HepG2 (cell line): ENCODE measurements around the gene LARP1. TPM values are rescaled to one million over a fixed set of nuclear protein-coding genes. Genes with fewer than 3 reads are reported as not detected.

Experiments used
- ELF1 ChIP-seq: sonication (generic); formaldehyde crosslinking; IDR thresholded peaks from 2 replicates; pipeline ENCODE4 v1.4.0; 2020; ENCODE audit warnings: missing genetic modification reagents
- HDAC1 ChIP-seq: sonication (generic); formaldehyde crosslinking; IDR thresholded peaks from 2 replicates; pipeline ENCODE4 v1.5.1; 2020; ENCODE audit warnings: mild to moderate bottlenecking, missing genetic modification reagents
- KDM4B ChIP-seq: sonication (generic); formaldehyde crosslinking; IDR thresholded peaks from 2 replicates; pipeline ENCODE4 v1.4.0; 2020; ENCODE audit warnings: missing genetic modification reagents
- KMT2A ChIP-seq: sonication (generic); formaldehyde crosslinking; IDR thresholded peaks from 2 replicates; pipeline ENCODE4 v1.4.0; 2020; ENCODE audit warnings: missing genetic modification reagents
- MATR3 ChIP-seq: sonication (generic); formaldehyde crosslinking; IDR thresholded peaks from 2 replicates; pipeline ENCODE4 v1.4.0; 2020; ENCODE audit warnings: missing genetic modification reagents
- PHF8 ChIP-seq: sonication (generic); formaldehyde crosslinking; IDR thresholded peaks from 2 replicates; pipeline ENCODE4 v1.5.0; 2020; ENCODE audit warnings: missing genetic modification reagents
- PPARG ChIP-seq: conservative IDR thresholded peaks from 2 replicates; pipeline ENCODE4 v1.6.1; 2016; ENCODE audit warnings: missing biosample characterization, missing genetic modification reagents
- ZBTB20 ChIP-seq: sonication (generic); formaldehyde crosslinking; IDR thresholded peaks from 2 replicates; pipeline ENCODE4 v1.8.1; 2023; ENCODE audit warnings: missing genetic modification reagents, low read depth, mild to moderate bottlenecking, borderline replicate concordance
- ZFP82 ChIP-seq: sonication (generic); formaldehyde crosslinking; IDR thresholded peaks from 2 replicates; pipeline ENCODE4 v1.5.1; 2020; ENCODE audit warnings: mild to moderate bottlenecking, missing genetic modification reagents, borderline replicate concordance
- ZNF24 ChIP-seq: fragments of 450-650 bp; IDR thresholded peaks from 2 replicates; pipeline ENCODE4 v1.6.1; 2017; ENCODE audit warnings: antibody characterized with exemption, mild to moderate bottlenecking
- ZNF251 ChIP-seq: sonication (generic); formaldehyde crosslinking; IDR thresholded peaks from 2 replicates; pipeline ENCODE4 v1.9.0; 2021; ENCODE audit warnings: mild to moderate bottlenecking, missing genetic modification reagents
- ZNF605 ChIP-seq: sonication (generic); formaldehyde crosslinking; IDR thresholded peaks from 2 replicates; pipeline ENCODE4 v1.8.0; 2022; ENCODE audit warnings: mild to moderate bottlenecking, missing genetic modification reagents
- ZNF616 ChIP-seq: sonication (generic); formaldehyde crosslinking; IDR thresholded peaks from 2 replicates; pipeline ENCODE4 v1.5.0; 2020; ENCODE audit warnings: low read depth, mild to moderate bottlenecking, missing genetic modification reagents
- ZNF775 ChIP-seq: sonication (generic); formaldehyde crosslinking; IDR thresholded peaks from 2 replicates; pipeline ENCODE4 v1.4.0; 2020; ENCODE audit warnings: missing genetic modification reagents, mild to moderate bottlenecking, moderate library complexity, borderline replicate concordance
- ZSCAN31 ChIP-seq: sonication (generic); formaldehyde crosslinking; IDR thresholded peaks from 2 replicates; pipeline ENCODE4 v1.5.0; 2020; ENCODE audit warnings: low read depth, mild to moderate bottlenecking, missing genetic modification reagents
- polyA plus RNA-seq, 8 experiments: library from polyadenylated mRNA; depleted of rRNA in 3 of 8; stranded (reverse) in 7 of 8; unstranded in 1 of 8; fragments of >200 nt; fragmentation: Illumina TruSeq in 4 of 8; extraction: Trizol in 4 of 8; gene quantifications; 2 replicates each; pipeline versions ENCODE4 v1.2.1 to v1.2.3, GENCODE V29; 2011 to 2016; ENCODE audit warnings: low read depth in 4 of 8, missing spikeins in 1 of 8, mixed read lengths in 1 of 8; ENCODE audit not compliant: insufficient read depth in 1 of 8
- total RNA-seq, 5 experiments: library from RNA; depleted of rRNA; stranded (reverse); fragments of >200 nt; fragmentation: Illumina TruSeq; extraction: Trizol; gene quantifications; 2 replicates each; pipeline ENCODE4 v1.2.3, GENCODE V29; 2016; ENCODE audit warnings: low read depth in 1 of 5
- TF ChIP-seq, protein P1 (sequence below): sonication (generic); formaldehyde crosslinking; conservative IDR thresholded peaks from 2 replicates; pipeline ENCODE4 v1.8.0; 2022; ENCODE audit warnings: mild to moderate bottlenecking, moderate library complexity, missing genetic modification reagents
- TF ChIP-seq, protein P2 (sequence below): sonication (generic); formaldehyde crosslinking; IDR thresholded peaks from 2 replicates; pipeline ENCODE4 v1.4.0; 2020; ENCODE audit warnings: missing genetic modification reagents
- TF ChIP-seq, protein P3 (sequence below): fragments of 450-650 bp; IDR thresholded peaks from 2 replicates; pipeline ENCODE4 v1.6.1; 2016
- TF ChIP-seq, protein P4 (sequence below): sonication (generic); formaldehyde crosslinking; IDR thresholded peaks from 2 replicates; pipeline ENCODE4 v1.4.0; 2020; ENCODE audit warnings: missing genetic modification reagents, borderline replicate concordance
- TF ChIP-seq, protein P5 (sequence below): sonication (generic); formaldehyde crosslinking; IDR thresholded peaks from 2 replicates; pipeline ENCODE4 v1.8.0; 2022; ENCODE audit warnings: low read depth, missing genetic modification reagents
- TF ChIP-seq, protein P6 (sequence below): IDR thresholded peaks from 2 replicates; pipeline ENCODE4 v1.6.1; 2018; ENCODE audit warnings: missing genetic modification reagents

The LARP1 gene
- total and polyA plus RNA-seq, 2 of the 13 experiments (the other 11 are each of a cell fraction or from before 2014, with no cell fraction given): 45.2 to 61.4 TPM

DNA sequence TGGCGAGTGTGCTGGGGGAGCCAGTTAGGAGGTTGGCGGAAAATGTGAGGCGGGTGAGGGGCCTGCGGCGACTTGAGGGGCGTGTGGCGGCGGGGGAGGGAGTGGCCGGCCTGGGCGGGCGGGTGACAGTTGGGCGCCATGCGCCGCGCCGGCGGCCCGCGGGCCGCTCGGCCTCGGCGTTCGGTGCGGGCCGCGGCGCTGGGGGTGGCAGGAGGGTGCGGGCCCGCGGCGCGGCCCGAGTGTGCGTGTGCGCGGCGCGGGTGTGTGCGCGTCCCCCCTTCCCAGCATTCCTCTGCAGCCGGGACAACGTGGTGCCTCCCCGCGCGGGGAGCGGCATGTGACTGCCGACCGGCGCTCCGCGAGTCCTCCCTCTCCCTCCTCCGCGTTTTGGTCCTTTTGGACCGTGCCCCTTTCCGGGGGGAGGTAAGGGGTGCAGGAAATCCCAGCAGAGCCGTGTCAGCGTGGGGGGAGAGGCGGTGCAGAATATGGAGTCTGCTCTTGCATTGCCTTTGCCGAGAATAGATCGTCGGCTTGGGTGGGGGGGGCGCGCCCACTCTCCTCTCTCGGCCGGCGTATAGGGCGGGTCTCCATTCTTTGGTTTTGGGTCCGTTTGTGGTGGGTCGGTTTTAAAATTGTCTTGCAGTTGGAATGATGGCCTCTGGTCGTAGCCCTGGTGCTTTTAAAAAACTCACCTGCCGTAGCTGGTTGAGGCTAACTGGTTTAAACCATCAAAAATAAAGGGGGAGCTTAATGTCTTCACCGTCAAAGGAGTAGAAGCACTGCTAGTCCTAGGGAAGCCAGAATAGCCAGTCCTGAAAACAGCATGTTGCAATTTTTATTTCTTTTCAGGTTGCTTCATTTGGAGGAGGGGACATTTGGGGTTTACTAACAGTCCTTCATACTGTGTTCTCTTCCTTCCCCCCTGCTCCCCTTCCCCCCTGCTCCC is 2.0 kb downstream of the LARP1 start (continued):
- TF ChIP-seq, protein P1, sequence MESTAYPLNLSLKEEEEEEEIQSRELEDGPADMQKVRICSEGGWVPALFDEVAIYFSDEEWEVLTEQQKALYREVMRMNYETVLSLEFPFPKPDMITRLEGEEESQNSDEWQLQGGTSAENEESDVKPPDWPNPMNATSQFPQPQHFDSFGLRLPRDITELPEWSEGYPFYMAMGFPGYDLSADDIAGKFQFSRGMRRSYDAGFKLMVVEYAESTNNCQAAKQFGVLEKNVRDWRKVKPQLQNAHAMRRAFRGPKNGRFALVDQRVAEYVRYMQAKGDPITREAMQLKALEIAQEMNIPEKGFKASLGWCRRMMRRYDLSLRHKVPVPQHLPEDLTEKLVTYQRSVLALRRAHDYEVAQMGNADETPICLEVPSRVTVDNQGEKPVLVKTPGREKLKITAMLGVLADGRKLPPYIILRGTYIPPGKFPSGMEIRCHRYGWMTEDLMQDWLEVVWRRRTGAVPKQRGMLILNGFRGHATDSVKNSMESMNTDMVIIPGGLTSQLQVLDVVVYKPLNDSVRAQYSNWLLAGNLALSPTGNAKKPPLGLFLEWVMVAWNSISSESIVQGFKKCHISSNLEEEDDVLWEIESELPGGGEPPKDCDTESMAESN (CRISPR knock-in tag): 0 out of 2 replicates have a peak, but pooled peaks have one; percentile 45
- TF ChIP-seq ZNF605 (CRISPR knock-in tag): no peak
- TF ChIP-seq ZSCAN31 (CRISPR knock-in tag): no peak
- TF ChIP-seq, protein P2, sequence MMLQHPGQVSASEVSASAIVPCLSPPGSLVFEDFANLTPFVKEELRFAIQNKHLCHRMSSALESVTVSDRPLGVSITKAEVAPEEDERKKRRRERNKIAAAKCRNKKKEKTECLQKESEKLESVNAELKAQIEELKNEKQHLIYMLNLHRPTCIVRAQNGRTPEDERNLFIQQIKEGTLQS (CRISPR knock-in tag): no peak
- TF ChIP-seq ZNF775: no peak
- no peak for TF ChIP-seq ZBTB20 (CRISPR knock-in tag)
- no peak for TF ChIP-seq ZNF616 (CRISPR knock-in tag)
- TF ChIP-seq HDAC1: peak; percentile 41; the same call in 1 of the 2 replicates
- TF ChIP-seq PPARG (CRISPR knock-in tag): no peak
- TF ChIP-seq PHF8 (CRISPR knock-in tag): peak; percentile 13; the same call in 1 of the 2 replicates
- TF ChIP-seq, protein P3, sequence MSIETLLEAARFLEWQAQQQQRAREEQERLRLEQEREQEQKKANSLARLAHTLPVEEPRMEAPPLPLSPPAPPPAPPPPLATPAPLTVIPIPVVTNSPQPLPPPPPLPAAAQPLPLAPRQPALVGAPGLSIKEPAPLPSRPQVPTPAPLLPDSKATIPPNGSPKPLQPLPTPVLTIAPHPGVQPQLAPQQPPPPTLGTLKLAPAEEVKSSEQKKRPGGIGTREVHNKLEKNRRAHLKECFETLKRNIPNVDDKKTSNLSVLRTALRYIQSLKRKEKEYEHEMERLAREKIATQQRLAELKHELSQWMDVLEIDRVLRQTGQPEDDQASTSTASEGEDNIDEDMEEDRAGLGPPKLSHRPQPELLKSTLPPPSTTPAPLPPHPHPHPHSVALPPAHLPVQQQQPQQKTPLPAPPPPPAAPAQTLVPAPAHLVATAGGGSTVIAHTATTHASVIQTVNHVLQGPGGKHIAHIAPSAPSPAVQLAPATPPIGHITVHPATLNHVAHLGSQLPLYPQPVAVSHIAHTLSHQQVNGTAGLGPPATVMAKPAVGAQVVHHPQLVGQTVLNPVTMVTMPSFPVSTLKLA: no peak
- no peak for TF ChIP-seq ZNF24
- no peak for TF ChIP-seq ZNF251
- TF ChIP-seq, protein P4, sequence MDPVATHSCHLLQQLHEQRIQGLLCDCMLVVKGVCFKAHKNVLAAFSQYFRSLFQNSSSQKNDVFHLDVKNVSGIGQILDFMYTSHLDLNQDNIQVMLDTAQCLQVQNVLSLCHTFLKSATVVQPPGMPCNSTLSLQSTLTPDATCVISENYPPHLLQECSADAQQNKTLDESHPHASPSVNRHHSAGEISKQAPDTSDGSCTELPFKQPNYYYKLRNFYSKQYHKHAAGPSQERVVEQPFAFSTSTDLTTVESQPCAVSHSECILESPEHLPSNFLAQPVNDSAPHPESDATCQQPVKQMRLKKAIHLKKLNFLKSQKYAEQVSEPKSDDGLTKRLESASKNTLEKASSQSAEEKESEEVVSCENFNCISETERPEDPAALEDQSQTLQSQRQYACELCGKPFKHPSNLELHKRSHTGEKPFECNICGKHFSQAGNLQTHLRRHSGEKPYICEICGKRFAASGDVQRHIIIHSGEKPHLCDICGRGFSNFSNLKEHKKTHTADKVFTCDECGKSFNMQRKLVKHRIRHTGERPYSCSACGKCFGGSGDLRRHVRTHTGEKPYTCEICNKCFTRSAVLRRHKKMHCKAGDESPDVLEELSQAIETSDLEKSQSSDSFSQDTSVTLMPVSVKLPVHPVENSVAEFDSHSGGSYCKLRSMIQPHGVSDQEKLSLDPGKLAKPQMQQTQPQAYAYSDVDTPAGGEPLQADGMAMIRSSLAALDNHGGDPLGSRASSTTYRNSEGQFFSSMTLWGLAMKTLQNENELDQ (CRISPR knock-in tag): no peak
- TF ChIP-seq, protein P5, sequence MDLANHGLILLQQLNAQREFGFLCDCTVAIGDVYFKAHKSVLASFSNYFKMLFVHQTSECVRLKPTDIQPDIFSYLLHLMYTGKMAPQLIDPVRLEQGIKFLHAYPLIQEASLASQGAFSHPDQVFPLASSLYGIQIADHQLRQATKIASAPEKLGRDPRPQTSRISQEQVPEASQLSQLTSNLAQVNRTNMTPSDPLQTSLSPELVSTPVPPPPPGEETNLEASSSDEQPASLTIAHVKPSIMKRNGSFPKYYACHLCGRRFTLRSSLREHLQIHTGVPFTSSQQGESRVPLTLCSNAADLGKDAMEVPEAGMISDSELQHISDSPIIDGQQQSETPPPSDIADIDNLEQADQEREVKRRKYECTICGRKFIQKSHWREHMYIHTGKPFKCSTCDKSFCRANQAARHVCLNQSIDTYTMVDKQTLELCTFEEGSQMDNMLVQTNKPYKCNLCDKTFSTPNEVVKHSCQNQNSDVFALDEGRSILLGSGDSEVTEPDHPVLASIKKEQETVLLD: no peak
- TF ChIP-seq MATR3: no peak
- TF ChIP-seq ZFP82: no peak
- TF ChIP-seq ELF1 (CRISPR knock-in tag): no peak
- no peak for TF ChIP-seq KDM4B (CRISPR knock-in tag)
- TF ChIP-seq, protein P6, sequence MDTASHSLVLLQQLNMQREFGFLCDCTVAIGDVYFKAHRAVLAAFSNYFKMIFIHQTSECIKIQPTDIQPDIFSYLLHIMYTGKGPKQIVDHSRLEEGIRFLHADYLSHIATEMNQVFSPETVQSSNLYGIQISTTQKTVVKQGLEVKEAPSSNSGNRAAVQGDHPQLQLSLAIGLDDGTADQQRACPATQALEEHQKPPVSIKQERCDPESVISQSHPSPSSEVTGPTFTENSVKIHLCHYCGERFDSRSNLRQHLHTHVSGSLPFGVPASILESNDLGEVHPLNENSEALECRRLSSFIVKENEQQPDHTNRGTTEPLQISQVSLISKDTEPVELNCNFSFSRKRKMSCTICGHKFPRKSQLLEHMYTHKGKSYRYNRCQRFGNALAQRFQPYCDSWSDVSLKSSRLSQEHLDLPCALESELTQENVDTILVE: no peak
- peak; percentile 42; the same call in 1 of the 2 replicates for TF ChIP-seq KMT2A
